Neutrophil (primary cell): ENCODE measurements around the gene TFEB.

Source experiments
- H3K27ac ChIP-seq: fragments of 200-600 bp; sonication (generic); 2 replicates; pipeline ENCODE4 v1.5.1; 2016; ENCODE audit warnings: mild to moderate bottlenecking, moderate library complexity
- H3K27me3 ChIP-seq: fragments of 200-600 bp; sonication (generic); 2 replicates; pipeline ENCODE4 v1.6.0; 2016; ENCODE audit warnings: mild to moderate bottlenecking
- H3K36me3 ChIP-seq: fragments of 200-600 bp; sonication (generic); 2 replicates; pipeline ENCODE4 v1.5.1; 2017
- H3K4me1 ChIP-seq, 2 experiments: fragments of 200-600 bp in 1 of 2; sonication (generic) in 1 of 2; 1 replicate in 1 of 2; 2 replicates in 1 of 2; pipeline versions ENCODE4 v1.5.1 to v1.6.1; 2013 to 2016; ENCODE audit warnings: low read depth in 1 of 2, low read length in 1 of 2, mild to moderate bottlenecking in 1 of 2, moderate library complexity in 1 of 2; ENCODE audit not compliant: control insufficient read depth in 1 of 2, insufficient read depth in 1 of 2
- H3K4me3 ChIP-seq, 2 experiments: fragments of 200-600 bp in 1 of 2; sonication (generic) in 1 of 2; 1 replicate in 1 of 2; 2 replicates in 1 of 2; pipeline ENCODE4 v1.5.1; 2013 to 2016; ENCODE audit warnings: low read depth in 1 of 2, low read length in 1 of 2, mild to moderate bottlenecking in 1 of 2, moderate library complexity in 1 of 2
- H3K9me3 ChIP-seq: fragments of 200-600 bp; sonication (generic); 2 replicates; pipeline ENCODE4 v1.5.1; 2016
- TF ChIP-seq, protein P1 (sequence below): fragments of 200-600 bp; sonication (generic); IDR thresholded peaks from 2 replicates; pipeline ENCODE4 v1.5.1; 2016; ENCODE audit warnings: antibody characterized with exemption

The TFEB gene

DNA sequence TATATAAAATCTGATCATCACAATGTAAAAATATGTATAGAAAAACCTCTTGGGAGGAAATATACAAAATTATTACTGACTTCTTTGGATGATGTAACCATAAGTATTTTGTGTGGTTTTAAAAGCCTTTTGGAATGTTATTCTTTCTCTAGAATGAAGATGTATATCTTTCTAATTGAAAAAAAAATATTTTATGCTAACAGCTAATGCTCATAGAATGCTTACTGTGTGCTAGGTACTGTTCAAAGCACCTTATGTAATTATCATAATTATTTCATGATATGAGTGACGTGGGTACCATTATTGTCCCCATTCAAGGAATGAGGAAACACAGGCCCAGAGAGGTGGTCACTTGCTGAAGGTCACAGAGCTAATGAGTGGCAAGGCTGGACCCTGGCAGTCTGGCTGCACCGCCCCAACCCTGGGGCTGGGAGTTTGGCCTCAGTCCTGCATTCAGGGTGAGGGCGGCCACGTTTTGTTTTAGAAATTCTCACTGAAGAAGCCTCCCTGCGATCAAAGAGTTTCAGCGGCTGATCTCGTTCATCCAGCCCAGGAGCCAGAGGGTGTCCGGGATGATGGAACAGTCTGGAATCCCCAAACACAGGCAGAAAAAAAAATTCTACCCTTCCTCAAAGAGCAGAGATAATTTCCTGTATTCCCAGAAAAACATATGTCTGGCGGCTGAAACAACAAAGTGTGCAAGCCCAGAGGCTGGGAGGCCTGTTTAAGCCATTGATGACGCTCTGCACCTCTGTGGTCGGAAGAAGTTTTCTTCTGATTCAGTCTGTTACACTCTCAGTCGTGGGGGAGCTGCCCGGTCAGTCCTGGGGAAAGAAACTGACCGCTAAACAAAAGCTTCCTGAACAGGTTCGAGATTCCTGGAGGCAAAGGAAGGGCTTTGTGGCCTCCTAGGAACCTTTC is 37.3 kb downstream of the TFEB start:
- H3K4me1 ChIP-seq = no peaks in the 10 kb centered on the region
- H3K4me3 ChIP-seq = no peak overlapping the region
- H3K27ac ChIP-seq = no peak overlapping the region
- no peaks in the 10 kb centered on the region for H3K9me3 ChIP-seq
- H3K27me3 ChIP-seq = no peaks in the 10 kb centered on the region
- TF ChIP-seq, protein P1, sequence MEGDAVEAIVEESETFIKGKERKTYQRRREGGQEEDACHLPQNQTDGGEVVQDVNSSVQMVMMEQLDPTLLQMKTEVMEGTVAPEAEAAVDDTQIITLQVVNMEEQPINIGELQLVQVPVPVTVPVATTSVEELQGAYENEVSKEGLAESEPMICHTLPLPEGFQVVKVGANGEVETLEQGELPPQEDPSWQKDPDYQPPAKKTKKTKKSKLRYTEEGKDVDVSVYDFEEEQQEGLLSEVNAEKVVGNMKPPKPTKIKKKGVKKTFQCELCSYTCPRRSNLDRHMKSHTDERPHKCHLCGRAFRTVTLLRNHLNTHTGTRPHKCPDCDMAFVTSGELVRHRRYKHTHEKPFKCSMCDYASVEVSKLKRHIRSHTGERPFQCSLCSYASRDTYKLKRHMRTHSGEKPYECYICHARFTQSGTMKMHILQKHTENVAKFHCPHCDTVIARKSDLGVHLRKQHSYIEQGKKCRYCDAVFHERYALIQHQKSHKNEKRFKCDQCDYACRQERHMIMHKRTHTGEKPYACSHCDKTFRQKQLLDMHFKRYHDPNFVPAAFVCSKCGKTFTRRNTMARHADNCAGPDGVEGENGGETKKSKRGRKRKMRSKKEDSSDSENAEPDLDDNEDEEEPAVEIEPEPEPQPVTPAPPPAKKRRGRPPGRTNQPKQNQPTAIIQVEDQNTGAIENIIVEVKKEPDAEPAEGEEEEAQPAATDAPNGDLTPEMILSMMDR = no peak
- H3K36me3 ChIP-seq = peaks cover 54% of the 10 kb centered on the region

DNA sequence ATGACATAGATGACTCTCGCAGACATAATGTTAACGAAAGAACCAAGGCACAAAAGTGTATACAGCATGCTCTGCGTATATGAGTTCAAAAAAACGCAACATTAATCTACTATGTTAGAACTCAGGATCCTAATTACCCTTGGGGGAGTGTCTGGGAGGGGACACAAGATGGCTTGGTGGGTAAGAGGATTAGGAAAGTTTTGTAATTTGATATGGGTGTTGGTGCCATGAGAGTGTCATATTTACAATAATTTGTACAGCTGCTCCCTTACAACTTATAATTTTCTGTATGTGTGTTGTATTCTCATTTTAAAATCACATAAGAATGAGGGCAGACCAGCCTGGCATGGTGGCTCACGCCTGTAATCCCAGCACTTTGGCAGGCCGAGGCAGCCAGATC is 38.6 kb downstream of the TFEB start:
- Histone ChIP-seq H3K9me3 (no peaks in the 10 kb centered on the region), H3K36me3 (peaks cover 41% of the 10 kb centered on the region), H3K27ac (no peak overlapping the region), H3K4me1 (no peaks in the 10 kb centered on the region), H3K4me3 (no peak overlapping the region), H3K27me3 (no peaks in the 10 kb centered on the region)
- TF ChIP-seq, protein P1 = no peak

DNA sequence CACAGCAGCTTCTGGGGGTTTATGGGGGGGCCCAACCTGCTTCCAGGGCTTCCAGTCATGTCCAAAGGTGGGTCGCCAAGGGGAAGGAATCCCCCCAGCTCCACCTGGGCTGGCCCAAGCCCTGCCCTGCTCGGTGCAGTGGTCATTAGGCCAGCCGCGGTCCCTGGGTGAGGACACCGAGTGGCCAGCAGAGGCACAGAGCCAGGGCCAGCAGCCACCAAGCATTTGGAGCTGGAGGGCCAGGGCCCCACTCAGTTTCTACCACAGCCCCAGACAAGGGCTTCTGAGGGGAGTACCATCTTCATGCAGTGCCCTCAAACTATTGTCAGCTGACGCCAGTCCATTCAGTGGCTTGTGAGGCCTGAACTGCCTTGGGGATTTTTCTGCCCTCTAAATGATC is 39.6 kb downstream of the TFEB start:
- Histone ChIP-seq H3K4me3 (no peak overlapping the region), H3K36me3 (peaks cover 44% of the 10 kb centered on the region), H3K9me3 (no peaks in the 10 kb centered on the region), H3K27me3 (no peaks in the 10 kb centered on the region), H3K4me1 (no peaks in the 10 kb centered on the region), H3K27ac (no peak overlapping the region)
- TF ChIP-seq, protein P1 = no peak

DNA sequence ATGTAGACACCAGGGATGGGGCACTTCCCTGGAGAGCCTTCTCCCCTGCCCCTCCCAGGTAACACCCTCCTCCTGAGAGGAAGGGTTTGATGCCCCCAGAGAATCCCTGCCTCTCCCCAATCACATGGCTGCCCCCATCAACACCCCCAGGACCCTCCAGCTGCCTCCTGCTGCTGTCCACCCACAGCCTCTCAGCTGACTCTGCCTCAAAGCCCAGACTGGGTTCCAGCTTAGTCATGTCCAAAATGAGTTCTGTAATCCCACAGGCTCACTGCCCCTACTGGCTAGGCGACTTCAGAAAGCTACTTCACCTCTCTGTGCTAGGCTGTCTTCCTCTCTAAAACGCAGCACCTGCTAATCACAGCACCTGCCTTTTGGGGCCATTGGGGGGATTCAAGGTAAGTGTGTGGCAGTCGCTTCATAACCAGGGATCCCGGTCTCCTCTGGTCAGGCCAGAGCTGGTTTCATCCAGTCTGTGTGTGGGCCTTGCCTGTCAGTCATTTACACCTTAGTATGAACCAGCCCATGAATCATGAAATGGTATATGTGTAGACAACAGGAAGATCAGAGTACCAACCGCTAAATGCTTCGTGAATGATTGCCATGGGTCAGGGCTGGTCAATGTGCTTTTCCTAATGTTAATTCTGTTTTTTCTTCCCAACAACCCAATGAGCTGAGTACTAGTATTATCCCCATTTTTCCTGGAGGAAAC is 40.4 kb downstream of the TFEB start:
- Histone ChIP-seq H3K27me3 (no peaks in the 10 kb centered on the region), H3K4me1 (no peaks in the 10 kb centered on the region), H3K36me3 (peaks cover 51% of the 10 kb centered on the region), H3K9me3 (no peaks in the 10 kb centered on the region), H3K4me3 (no peak overlapping the region), H3K27ac (no peak overlapping the region)
- TF ChIP-seq, protein P1 = no peak

DNA sequence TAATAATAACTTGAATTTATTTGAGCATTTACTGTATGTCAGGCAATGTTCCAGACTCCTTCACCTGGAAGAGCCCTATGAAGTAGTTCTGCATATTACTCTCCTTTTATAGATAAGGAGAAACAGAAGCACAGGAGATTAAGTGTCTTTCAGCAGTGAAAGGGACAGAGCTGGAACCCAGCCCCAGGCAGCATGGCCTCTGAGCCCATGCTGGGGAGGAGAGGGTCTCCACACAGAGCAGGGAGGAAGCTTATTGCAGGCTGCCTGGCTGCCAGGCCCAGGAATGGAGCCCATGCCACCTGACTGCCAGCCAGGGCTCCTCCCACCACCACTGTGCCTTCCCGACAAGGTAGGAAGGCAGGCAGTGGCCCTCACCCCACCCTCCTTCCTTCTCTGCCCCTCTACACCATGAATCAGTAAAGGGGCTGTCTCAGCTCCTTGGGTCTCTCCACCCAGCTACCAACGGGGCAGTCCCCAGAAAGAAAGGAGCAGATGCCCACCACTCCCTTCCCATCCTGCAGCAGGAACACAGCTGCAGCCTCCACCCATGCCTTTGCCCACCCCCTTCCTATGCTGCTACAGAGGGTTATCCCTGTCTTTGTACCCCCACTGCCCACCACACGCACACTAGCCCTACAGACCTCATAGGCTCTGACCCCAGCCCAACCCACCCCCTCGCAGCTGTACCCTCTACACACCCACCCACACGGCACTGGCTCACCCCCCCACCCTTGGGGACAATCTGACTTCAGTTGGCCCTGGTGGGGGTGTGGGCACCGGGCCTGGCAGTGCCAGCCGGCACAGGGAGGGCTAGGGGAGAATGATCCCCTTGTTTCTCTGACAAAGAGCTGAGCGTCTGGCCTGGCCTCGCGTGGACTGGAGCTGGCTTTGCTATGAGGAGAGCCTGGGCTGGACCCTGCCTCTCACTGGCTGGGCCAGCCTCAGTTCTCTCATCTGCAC is 41.8 kb downstream of the TFEB start:
- TF ChIP-seq, protein P1 = no peak
- Histone ChIP-seq H3K9me3 (no peaks in the 10 kb centered on the region), H3K36me3 (peaks cover 57% of the 10 kb centered on the region), H3K27ac (no peak overlapping the region), H3K27me3 (no peaks in the 10 kb centered on the region), H3K4me1 (no peaks in the 10 kb centered on the region), H3K4me3 (no peak overlapping the region)
